HS-27A (cell line): ENCODE measurements around the gene CPA3.

Experiments
- DNase-seq: peaks from one replicate; pipeline ENCODE4 v3.0.0-alpha.2; 2012; ENCODE audit warnings: low read depth, missing footprints

CPA3 gene

GRCh38 chr3:148861277-148861869 lies 3.7 kb upstream of the CPA3 start:
- DNase-seq, result no peak

- no peak for DNase-seq
Observed at GRCh38 chr3:148863297-148863696, 1.8 kb upstream of the CPA3 start.

- no peak for DNase-seq
Observed at GRCh38 chr3:148863814-148864213, 1.3 kb upstream of the CPA3 start.

- DNase-seq, result peak; percentile 85
Observed at GRCh38 chr3:148866261-148866660, 1.2 kb downstream of the CPA3 start.

- DNase-seq, result no peak
Observed at GRCh38 chr3:148873270-148873927, 8.3 kb downstream of the CPA3 start.

- no peak for DNase-seq
Observed at GRCh38 chr3:148873977-148874376, 8.9 kb downstream of the CPA3 start.

GRCh38 chr3:148878095-148878494 lies 13.0 kb downstream of the CPA3 start:
- DNase-seq, result no peak

GRCh38 chr3:148879256-148879655 lies 14.2 kb downstream of the CPA3 start:
- no peak for DNase-seq

GRCh38 chr3:148880681-148881080 lies 15.6 kb downstream of the CPA3 start:
- peak; percentile 73 for DNase-seq

- DNase-seq, result peak; percentile 60
Observed at GRCh38 chr3:148881286-148881685, 16.2 kb downstream of the CPA3 start.

GRCh38 chr3:148882288-148882687 lies 17.2 kb downstream of the CPA3 start:
- DNase-seq, result peak; percentile 75

GRCh38 chr3:148883163-148883562 lies 18.1 kb downstream of the CPA3 start:
- DNase-seq, result no peak

- DNase-seq, result no peak
Observed at GRCh38 chr3:148884261-148884660, 19.2 kb downstream of the CPA3 start.

GRCh38 chr3:148889828-148890227 lies 24.7 kb downstream of the CPA3 start:
- DNase-seq, result no peak

- no peak for DNase-seq
Observed at GRCh38 chr3:148896062-148896461, 31.0 kb downstream of the CPA3 start.

- DNase-seq, result peak; percentile 90
Observed at GRCh38 chr3:148901987-148902791, 37.1 kb downstream of the CPA3 start.

GRCh38 chr3:148903022-148903442 lies 37.9 kb downstream of the CPA3 start:
- peak; percentile 58 for DNase-seq

GRCh38 chr3:148903941-148904340 lies 38.8 kb downstream of the CPA3 start:
- no peak for DNase-seq

GRCh38 chr3:148906667-148907066 lies 41.6 kb downstream of the CPA3 start:
- DNase-seq, result no peak

GRCh38 chr3:148911173-148911572 lies 46.1 kb downstream of the CPA3 start:
- no peak for DNase-seq

- no peak for DNase-seq
Observed at GRCh38 chr3:148911592-148911991, 46.5 kb downstream of the CPA3 start.

GRCh38 chr3:148914936-148915690 lies 50.0 kb downstream of the CPA3 start:
- no peak for DNase-seq
